Measurements from ENCODE around the gene CAMTA1.

The CAMTA1 gene

DNA sequence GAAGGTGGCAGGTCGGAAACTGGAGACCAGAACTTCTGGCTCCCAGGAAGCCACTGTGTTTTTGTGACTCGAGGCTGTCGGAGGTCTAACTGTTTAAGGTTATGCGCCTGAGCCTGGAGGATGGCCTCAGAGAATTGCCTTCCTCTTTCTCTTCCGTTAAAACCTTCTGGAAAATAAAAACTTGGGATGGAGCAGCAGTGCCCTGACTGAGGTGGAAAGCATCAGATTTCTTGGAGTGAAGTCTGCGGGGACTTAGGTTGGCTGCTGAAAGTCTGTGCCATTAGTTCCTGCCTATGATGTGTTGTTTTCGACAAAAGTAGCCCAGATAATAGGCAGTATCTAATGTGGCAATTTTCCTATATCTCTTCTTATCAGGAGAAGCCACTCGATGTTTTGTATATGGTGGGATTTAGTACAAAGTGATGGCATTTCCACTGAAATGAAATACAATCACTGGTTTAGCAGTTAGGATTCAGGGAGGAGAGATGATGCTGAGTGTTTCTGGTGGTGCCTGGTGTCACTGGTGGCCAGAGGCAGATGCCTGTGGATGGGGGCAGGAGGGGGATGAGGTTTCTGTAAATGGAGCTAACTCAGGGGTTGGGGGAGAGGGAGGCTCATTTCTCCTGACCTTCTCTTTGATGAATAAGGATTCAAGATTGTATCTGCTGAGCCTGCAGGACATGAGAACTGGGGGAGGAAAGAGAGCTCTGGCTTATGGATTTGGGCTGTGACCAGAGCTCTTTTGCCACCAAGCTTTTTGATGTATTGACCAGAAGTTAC lies 150.8 kb downstream of the CAMTA1 start:
- no peak for DNase-seq

DNA sequence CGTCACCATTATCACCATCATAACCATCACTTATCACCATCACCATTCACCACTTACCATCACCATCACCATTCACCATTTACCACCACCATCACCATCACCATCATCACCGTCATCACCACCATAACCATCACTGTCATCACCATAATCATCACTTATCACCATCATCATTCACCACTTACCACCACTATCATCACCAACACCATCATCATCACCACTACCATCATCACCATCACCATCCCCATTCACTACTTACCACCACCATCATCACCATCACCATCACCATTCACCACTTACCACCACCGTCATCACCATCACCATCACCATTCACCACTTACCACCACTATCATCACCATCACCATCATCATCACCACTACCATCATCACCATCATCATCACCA lies 151.8 kb downstream of the CAMTA1 start:
- DNase-seq, result no peak

DNA sequence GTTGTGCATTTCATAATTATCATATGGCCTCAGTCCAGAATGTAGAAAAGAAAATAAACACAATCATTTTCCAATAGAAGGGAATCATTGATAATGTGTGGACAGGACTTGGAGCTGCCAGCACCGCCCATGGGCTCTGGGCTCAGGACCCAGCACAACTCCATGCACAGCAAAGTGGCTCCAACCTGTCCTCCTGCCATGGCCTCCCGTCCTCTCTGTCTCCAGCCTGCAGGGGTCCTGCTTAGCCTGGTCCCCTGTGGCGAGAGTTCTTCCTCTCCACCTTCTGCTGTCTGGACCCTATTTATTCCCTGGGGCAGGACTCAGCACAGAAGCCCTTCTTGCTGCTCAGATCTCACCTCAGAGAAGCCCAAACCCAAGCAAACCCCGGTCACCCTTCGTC lies 154.1 kb downstream of the CAMTA1 start:
- no peak for DNase-seq

DNA sequence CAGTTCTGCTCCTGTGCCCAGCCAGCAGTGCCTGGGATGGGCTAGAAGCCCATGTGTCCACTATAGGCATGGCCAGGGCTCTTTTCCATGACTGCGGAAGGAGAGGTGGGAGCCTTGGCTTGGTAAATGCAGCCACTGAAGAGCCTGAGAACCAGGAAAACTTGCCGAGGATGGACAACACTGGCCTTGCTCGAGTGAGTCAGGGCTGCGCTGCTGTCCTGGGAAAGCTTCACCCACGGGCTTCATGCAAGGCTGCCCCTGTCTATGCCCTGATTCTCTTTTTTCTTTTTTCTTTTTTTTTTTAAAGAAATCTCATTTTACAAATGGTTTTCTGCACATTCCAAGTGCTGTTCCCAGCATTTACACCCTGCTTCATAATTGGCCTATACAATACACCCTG lies 156.5 kb downstream of the CAMTA1 start:
- no peak for DNase-seq

DNA sequence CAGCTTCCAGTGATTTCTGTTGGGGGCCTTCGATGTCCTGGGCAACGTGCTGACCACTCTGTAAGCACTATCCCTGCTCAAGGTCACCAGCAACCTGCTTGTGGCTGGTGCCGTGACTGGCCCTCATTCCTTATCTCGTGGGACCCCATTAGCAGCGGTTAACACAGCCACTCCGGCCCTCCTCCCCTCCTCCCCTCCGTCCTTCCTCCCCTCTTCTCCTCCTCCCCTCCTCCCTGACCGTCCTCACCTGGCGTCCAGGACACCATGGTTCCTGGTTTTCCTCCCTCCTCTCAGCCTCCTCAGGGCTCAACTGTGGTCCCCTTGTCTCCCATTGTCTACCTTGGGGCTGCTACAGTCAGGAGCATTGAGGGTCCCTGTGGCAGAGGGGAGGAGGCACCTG lies 157.7 kb downstream of the CAMTA1 start:
- DNase-seq, result no peak

DNA sequence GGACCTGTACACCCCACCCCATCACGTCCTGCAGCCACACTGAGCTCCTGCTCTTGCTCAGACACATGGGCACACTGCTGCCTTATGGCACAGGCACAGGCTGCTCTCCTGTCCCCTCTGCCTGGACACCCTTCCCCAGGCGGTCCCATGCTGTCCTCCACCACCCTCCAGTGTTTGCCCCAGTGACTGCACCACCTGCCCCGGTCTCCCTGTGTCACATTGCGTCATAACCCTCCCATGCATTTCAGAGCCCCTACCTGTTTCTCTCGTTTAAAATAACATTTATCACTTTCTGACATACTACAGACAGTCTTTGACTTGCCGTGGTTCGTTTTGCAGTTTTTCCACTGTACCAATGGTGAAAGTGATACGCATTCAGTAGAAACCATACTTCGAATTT lies 159.2 kb downstream of the CAMTA1 start:
- DNase-seq, result no peak

DNA sequence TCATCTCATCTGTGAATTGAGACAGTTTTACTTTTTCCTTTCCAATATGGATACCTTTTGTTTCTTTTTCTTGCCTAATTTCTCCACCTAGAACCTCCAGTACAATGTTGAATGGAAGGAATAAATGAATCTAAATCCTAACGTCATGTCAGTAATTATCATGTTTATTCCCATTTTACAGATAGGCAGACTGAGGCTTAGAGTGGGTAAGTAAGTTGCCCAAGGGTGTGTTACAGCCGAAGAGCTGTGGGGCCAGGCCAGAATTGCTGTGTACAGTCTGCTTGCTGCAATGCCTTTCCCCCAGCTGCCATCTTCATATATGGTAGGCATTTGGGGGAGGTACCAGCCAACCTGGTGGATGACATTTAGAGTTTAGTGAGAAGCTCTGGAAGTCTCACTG lies 162.7 kb downstream of the CAMTA1 start:
- no peak for DNase-seq

DNA sequence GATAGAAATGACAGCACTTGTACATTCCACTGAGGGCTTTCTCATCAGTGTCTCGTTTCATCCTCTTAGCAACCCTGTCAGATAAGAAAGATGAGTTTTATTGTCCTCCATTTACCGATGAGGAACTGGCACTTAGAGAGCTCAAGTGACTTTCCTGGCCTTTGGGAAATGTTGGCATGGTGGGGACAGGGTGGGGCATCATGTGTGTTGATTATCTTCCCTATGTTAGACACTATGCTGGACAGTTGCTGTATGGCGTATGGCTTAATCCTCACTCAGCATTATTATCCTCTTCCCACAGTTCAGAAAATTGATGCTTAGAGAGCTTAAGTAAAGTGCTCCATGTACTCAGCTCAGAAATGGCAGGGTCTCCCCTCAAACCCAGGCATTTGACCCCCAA lies 163.2 kb downstream of the CAMTA1 start:
- no peak for DNase-seq

DNA sequence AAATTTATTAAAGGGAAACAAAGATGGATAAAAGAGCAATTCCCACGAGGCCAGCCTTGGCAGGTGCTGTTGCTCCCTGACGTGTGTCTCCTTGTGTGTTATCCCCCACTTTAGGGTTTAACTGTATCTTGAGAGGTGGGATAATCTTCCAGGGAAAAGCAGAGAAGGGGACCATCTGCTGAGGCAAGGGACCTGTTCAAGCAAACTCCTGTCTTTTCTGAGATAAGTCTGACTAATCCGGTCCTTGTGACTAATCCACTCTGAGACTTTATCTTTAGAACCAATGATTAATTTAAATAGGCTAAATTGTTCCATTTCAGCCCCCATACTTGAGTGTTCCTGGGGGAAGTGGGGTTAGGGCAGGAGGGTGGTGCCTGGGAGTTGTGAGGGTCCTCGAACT lies 163.6 kb downstream of the CAMTA1 start:
- DNase-seq, result no peak

DNA sequence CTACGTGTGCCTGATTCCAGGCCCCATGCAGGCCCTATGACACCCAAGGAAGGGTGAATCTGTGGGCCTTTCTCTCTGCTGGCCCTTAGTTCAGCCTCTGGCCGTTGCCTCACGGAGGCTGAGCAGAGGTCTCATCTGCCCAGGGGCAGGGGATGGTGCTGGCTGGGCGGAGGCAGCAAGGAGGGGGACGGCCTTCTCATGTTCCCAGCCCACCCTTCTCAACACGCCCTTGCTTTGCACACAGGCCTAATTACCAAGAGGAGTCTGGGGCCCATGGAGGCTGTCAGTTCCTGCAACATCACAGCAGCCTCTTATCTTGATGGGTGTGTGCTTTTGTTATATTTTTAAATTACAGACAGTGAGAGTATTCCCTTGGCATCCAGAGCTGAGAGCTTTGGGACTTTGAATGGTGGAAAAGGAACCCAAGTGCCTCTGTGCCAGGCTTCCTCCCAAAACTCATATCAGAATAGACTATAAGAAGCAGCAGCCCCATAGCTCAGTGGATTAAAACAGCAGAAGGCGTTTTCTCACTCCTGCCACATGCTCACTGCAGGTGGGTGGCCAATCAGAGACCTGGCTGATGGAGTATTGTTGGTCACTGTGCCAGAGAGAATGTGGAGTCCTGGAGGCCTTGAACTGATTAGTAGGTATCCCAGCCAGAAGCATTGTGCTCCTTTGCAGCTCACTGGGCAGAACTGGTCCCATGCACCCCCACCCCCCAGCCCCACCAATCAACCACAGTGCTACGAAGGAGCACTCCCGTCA lies 164.9 kb downstream of the CAMTA1 start:
- DNase-seq, result no peak

DNA sequence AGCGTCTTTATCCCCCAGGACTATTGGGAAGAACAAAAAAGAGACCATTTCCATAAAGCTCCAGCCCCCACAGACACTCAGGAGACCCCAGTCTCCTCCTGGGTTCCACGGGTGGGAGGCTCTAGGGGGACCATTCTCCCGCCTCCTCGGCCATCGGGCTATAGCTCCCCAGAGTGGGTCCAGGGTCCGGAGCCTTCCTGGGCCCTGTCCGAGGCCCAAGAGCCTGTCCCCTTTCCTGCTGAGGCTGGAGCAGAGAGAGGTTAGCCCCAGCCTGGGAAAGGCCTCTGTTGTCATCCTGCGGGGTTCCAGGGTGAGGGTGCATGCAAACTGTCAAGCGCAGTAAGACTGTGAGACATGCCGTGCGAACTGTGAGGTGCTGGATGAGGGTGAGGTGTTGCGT lies 166.3 kb downstream of the CAMTA1 start:
- no peak for DNase-seq

DNA sequence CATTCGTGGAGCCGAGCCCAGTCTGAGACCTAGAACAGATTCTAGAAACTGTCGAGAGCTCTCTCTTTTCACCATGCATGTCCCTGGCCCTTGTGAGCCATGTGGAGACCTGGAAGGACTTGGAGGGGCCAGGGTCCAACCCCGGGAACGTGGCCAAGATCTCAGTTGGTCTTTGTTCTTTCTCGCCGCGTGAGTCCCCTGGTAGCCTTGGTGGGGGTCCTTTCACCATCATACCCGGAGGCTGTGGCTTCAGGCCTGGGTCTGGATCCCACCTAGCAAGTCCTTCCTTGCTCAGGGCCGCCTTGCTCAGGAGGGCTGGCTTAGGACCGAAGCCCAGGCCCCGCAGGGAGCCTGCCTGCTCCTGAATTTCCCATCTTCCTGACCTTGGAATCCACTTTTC lies 168.0 kb downstream of the CAMTA1 start:
- no peak for DNase-seq

DNA sequence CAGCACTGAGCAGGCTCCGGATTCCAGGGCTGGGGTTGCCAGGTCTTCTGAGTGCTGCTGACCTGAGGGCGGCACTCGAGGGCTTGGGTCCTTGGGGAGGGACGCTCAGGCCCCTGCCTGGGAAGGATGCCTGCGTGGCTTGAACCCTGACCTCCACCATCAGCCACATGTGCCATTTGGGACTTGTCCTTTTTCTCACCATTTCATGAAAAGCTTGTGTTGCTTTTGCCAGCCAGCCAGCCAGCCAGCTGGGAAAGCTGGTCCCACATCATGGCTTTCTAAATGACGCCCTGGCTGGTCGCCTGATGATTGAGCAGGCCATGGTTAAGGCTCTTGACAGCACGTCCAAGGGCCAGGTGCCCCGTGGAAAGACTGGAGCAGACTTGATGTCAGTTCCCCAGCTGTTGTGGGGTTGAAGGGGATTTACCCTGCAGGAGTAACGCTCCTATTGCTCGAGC lies 168.7 kb downstream of the CAMTA1 start:
- no peak for DNase-seq

DNA sequence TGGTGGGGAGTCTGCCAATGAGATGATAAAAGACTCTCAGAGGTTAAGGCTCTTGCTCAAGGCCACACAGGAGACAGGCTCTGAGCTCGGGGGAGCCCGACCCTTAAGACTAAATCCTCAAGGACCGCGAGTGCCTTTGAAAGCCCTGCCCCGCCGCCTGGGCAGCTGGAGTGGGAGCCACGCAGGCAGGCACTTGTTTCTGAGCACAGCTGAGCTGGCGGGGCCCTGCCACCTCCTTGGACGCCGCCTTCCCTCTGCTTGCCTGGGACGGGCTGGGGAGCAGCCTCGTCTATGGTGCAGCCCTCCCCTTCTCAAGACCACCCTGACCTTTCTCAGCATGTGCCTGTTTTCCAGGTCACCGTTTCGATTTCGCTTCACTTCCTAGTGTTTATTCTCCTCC lies 169.3 kb downstream of the CAMTA1 start:
- no peak for DNase-seq

DNA sequence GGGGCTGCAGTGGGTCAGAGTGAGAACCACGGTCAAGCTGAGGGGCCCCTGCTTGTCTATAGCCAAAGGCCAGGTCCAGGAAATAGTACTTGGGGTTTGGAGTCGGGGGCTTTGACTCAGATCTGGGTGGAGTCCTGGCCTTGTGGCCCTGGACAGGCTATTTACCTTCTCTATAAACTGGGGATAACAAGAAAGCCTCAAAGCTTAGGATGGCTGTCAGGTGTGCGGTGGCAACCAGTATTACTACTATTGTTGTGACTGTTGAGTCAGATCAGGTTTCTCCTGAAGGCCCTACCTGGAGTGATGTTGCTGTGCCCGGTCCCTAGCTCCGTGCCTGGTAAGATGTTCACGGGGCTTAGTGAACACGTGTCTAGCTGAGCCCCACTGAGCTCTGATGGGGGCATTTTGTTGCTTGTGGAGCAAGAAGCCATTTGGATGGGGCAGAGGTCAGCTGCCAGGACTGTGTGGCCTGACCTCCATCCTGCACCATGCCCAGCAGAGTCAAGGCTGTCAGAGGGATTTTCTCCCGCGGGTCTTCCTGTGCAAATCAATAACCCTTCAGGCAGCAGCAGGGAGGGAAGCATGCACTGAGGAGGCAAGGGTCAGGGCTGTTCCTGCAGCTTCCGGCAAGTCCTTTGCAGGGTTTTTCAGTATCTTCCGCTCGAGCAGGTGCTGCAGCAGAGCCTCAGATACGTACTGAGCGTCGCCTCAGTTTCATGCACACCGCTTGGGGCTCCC lies 170.3 kb downstream of the CAMTA1 start:
- DNase-seq, result no peak

DNA sequence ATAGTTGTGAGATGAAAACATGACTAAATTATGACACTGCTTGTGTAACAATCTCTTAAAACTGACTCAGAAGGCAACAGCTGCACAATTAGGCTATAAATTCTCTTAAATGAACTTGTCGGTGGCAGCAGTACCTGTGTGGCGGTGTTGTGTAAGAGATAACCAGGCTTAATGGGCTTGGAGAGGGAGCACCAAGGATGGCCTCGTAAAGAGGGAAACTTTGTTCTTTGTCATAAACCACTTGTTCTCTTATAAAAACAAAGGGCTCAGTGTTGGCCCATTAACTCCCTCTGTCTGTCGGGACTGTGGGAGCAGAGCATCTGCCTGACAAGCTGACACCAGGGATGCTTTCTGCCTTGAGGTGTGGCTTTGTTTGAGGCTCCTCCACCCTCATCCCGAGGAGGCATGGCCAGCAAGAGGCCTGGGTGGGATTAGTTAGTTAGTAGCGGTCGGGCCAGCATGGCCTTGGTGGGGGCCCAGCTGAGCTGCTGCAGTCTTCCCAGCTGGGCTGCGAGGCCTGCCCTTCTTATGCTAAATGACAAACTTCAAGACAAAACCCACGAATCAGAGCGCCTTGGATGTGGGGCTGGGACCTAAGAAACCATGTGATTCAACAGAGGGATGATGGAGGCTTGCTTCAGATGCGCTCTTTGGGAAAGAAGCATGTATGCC lies 171.4 kb downstream of the CAMTA1 start:
- DNase-seq, result no peak

DNA sequence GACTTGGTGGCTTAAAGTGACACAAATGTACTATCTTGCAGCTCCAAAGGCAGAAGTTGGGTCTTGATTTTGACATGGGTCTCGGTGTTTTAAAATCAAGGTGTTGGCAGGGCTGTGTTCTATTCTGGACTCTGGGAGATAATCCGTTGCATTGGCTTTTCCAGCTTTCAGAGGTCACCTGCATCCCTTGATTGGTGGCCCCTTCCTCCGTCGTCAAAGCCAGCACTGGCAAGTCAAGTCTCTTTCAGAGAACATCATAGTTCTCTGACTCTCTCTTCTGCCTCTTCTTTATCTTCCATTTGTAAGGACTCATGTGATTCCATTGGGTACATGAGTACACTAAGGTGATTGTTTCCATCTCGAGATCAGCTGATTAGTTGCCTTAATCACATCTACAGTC lies 172.1 kb downstream of the CAMTA1 start:
- DNase-seq, result no peak

DNA sequence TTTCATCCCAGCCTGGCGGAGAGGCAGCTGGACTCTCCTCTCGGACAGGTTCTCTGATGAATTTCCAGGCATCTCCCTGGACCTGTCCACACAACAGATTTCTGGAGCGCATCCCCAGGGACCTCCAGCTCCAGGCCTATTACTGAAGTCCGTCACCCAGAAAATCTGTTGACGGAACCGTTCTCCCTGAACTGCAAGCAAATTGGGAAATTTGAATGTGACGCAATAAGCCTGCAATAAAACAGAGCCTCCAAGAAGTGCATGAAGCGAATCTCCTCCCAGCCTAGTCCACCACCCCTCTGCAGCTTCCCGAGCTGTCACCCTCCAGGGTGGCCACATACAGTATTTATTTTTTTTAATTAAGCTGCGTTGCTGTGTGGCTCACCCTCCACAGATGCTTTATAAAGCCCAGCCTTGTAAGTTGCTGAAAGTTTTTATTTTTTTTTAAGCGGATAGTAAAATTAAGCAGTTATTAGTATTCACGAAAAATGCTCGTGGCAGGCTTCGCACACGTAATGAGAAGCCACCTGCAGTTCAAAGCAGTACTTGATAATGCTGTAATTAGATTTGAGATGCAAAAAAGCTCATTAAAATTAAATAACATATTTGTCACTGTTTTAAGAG lies 173.3 kb downstream of the CAMTA1 start:
- DNase-seq, result no peak

DNA sequence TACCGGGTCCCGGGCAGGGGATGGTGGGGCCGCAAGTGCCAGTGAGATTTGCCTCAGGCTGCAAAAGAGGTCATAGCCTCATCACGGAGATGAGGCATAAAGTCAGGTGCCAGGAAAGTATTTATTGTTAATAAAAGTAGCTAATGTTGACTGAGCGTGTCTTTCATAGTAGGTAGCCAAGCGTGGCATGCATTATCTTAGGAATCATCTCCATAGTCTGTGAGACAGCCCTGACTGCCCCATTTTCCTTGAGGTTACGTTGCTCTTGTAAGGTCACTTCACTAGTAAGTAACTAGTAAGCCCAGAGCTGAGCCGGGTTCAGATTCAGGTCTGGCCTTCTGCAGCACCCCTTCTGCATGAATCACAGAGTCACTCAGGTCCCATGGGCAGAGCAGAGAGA lies 174.2 kb downstream of the CAMTA1 start:
- no peak for DNase-seq

DNA sequence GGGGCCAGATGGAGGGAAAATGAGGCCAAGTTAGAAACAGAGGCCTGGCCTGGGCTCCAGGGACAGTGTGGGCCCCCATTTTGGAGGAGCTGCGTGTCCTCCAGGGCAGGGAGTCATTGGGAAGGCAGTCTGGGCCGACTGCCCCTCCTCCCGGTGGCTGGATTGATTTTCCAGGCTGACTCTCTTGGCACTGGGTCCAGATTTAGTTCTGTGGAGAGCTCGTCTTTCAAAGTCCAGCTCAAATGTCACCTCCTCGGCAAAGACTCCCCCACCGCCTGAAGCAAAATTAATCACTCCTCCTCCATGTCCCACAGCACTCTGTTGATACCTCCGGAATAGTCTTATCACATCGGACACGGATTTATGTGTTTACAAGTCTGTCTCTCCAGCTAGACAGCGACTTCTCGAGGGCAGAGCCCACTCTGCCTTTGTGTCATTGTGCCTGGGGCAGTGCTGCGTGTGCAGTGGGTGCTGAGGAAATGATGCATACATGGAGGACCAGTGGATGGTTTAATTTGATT lies 175.1 kb downstream of the CAMTA1 start:
- DNase-seq, result no peak

DNA sequence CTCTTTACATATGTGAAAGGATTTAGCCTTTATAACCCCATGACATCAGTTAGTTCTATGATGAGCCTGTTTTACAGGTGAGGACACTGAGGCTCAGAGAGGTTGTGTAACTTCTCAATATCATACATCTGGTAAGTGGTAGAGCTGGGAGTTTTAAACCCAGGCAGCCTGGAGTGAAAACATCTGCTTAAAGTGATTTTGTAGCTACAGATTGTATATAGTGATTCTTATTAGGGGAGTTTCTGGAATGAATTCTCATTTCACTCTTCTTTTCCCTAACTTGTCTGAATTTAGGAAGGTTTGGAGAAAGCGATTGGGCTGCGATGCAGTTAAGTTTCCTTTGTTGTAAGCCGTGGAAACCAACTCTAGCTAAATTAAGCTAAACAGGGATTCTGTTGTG lies 175.6 kb downstream of the CAMTA1 start:
- DNase-seq, result no peak

DNA sequence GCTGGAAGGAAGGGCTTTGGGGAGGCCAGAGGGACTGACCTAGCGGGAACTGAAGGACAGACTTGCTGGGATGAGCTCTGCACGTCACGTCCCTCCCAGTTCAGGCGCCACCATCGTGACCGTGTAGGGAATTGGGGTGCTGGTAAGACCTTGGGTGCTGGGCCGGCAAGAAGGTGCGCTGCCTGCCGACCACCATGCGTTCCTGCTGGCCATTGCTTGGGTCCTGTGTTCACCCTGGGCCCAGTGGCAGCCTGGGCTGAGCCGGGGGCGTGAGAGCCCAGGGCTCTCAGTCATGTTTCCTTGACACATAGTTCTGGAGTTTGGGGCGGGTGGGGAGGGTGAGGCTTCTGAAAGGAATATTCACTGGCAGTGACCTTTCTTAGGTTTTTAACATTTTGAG lies 176.0 kb downstream of the CAMTA1 start:
- DNase-seq, result no peak
